Prostate gland (tissue), 2 donors: ENCODE results near the gene ERICH6. TPM values are rescaled to one million over a fixed set of nuclear protein-coding genes. Genes with fewer than 3 reads are reported as not detected.

Source experiments
- DNase-seq: peaks from one replicate; pipeline ENCODE4 v3.0.0-alpha.2; 2019; ENCODE audit warnings: low spot score
- H3K27ac ChIP-seq, 2 donors: fragments of 200-600 bp; sonication (generic); 2 replicates each; pipeline ENCODE4 v1.5.1; 2017 to 2019
- H3K27me3 ChIP-seq: fragments of 200-600 bp; sonication (generic); replicated peaks from 2 replicates; pipeline ENCODE4 v1.5.1; 2019; ENCODE audit not compliant: insufficient read depth
- H3K36me3 ChIP-seq, 2 donors: fragments of 200-600 bp; sonication (generic); 1 replicate in 1 of 2; 2 replicates in 1 of 2; pipeline versions ENCODE4 v1.5.1 to v1.8.1; 2017 to 2019
- H3K4me1 ChIP-seq: fragments of 200-600 bp; sonication (generic); replicated peaks from 2 replicates; pipeline ENCODE4 v1.5.1; 2019
- H3K4me3 ChIP-seq, 2 donors: fragments of 200-600 bp; sonication (generic); 2 replicates each; pipeline ENCODE4 v1.5.1; 2017 to 2019
- H3K9me3 ChIP-seq: fragments of 200-600 bp; sonication (generic); 2 replicates; pipeline ENCODE4 v1.5.1; 2017
- POLR2A ChIP-seq: fragments of 450-650 bp; IDR thresholded peaks from one replicate; pipeline ENCODE4 v1.6.1; 2016; ENCODE audit warnings: antibody characterized with exemption, mild to moderate bottlenecking
- POLR2AphosphoS5 ChIP-seq: sonication (generic); formaldehyde crosslinking; IDR thresholded peaks from one replicate; pipeline ENCODE4 v1.6.1; 2017; ENCODE audit warnings: antibody characterized with exemption
- WGBS: methylation state at CpG from one replicate; pipeline ENCODE4 v1.1.5; 2018; 5-methylcytosine and 5-hydroxymethylcytosine counted together
- intact Hi-C: fragments of 100-400 bp; cut with DNase I; formaldehyde crosslinking; loops from one replicate; pipeline ENCODE4 v1.14.2; 2022
- total RNA-seq, 2 donors: library from RNA; depleted of rRNA; stranded (reverse); fragments of >200 nt; gene quantifications; one replicate each; pipeline ENCODE4 v1.1.0, GENCODE V29; 2016
- TF ChIP-seq, protein P1 (sequence below), 4 experiments: fragments of 200-600 bp in 2 of 4; fragments of 450-650 bp in 2 of 4; sonication (generic) in 2 of 4; IDR thresholded peaks; 1 replicate in 3 of 4; 2 replicates in 1 of 4; pipeline ENCODE4 v1.5.1; 2016 to 2019; ENCODE audit warnings: antibody characterized with exemption in 4 of 4, mild to moderate bottlenecking in 2 of 4, moderate library complexity in 2 of 4

The ERICH6 gene
- total RNA-seq, 2 donors from 2014 or later: 0.09 to 0.57 TPM

DNA sequence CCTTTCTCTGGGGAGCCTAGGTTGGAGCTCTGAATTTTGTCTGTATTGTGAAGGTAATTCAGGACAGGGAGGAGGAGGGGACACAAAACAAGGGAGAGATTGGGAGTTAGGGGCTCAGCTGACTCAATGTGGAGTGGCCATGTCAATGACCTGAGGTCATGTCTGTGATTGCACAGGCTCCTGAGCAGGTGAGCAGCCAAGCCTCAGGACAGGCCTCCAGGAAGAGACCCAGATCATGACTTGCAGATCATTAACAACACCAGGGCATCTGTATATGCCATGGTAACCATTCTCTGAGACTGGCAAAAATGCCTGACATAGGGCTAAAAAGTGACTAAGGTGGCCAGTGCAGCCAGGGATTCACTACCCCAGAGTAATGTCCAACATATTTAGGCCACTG is 20.9 kb downstream of the ERICH6 start:
- Histone ChIP-seq H3K27ac (no peak overlapping the region), H3K27me3 (no peaks in the 10 kb centered on the region), H3K36me3 (no peaks in the 10 kb centered on the region), H3K9me3 (no peaks in the 10 kb centered on the region), H3K4me1 (no peaks in the 10 kb centered on the region), H3K4me3 (no peak overlapping the region)
- TF ChIP-seq POLR2A (no peak), POLR2AphosphoS5 (no peak)
- TF ChIP-seq, protein P1, sequence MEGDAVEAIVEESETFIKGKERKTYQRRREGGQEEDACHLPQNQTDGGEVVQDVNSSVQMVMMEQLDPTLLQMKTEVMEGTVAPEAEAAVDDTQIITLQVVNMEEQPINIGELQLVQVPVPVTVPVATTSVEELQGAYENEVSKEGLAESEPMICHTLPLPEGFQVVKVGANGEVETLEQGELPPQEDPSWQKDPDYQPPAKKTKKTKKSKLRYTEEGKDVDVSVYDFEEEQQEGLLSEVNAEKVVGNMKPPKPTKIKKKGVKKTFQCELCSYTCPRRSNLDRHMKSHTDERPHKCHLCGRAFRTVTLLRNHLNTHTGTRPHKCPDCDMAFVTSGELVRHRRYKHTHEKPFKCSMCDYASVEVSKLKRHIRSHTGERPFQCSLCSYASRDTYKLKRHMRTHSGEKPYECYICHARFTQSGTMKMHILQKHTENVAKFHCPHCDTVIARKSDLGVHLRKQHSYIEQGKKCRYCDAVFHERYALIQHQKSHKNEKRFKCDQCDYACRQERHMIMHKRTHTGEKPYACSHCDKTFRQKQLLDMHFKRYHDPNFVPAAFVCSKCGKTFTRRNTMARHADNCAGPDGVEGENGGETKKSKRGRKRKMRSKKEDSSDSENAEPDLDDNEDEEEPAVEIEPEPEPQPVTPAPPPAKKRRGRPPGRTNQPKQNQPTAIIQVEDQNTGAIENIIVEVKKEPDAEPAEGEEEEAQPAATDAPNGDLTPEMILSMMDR (IDR thresholded peaks at IDR 0.05): no peak
- intact Hi-C loops: no loop called here
- no peak for DNase-seq

DNA sequence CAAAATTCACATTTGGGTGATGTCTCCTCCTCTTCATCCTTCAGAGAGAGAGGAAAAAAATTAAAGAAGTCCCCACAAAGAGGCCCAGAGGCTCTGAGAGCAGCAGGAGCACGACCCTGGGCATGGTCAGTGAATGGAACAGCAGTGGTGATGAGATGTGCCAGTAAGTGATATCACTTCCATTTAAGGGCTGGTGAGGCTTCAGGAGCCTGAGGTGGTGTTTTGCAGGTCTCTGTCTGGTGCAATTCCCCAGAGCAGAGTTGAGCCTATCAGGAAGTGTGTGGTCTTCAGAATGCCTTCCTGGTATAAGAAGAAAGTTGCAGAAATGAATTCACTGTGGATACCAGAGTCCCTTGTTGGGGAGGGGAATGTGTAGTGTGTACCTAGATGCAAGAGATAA is 21.4 kb downstream of the ERICH6 start:
- Histone ChIP-seq H3K4me1 (no peaks in the 10 kb centered on the region), H3K27ac (no peak overlapping the region), H3K4me3 (no peak overlapping the region), H3K36me3 (no peaks in the 10 kb centered on the region), H3K27me3 (no peaks in the 10 kb centered on the region), H3K9me3 (no peaks in the 10 kb centered on the region)
- intact Hi-C loops: no loop called here
- WGBS: 68% methylated on average over 1 of the region's 1 CpG
- no peak for TF ChIP-seq POLR2AphosphoS5
- TF ChIP-seq POLR2A: no peak
- TF ChIP-seq, protein P1 (IDR thresholded peaks at IDR 0.05): no peak
- DNase-seq: no peak

DNA sequence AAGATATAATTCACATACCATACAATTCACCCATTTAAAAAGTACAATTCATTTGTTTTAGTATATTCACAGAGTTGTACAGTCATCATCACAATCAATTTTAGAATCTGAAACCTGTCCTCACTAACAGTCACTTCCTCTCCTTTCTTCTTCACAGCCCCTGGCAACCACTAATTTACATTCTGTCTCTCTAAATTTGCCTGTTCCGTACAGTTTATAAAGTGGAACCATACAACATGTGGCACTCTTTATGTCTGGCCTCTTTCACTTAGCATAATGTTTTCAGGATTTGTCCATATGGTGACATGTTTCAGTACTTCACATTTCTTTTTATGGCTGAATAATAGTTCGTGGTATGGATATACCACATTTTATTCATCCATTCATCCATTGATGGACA is 22.7 kb downstream of the ERICH6 start:
- no peaks in the 10 kb centered on the region for H3K4me1 ChIP-seq
- no peaks in the 10 kb centered on the region for H3K36me3 ChIP-seq
- DNase-seq: no peak
- no peaks in the 10 kb centered on the region for H3K27me3 ChIP-seq
- no peak overlapping the region for H3K4me3 ChIP-seq
- intact Hi-C loops: no loop called here
- TF ChIP-seq, protein P1 (IDR thresholded peaks at IDR 0.05): no peak
- TF ChIP-seq POLR2AphosphoS5: no peak
- TF ChIP-seq POLR2A: no peak
- 65% methylated on average over 2 of the region's 2 CpGs for WGBS
- H3K9me3 ChIP-seq: no peaks in the 10 kb centered on the region
- H3K27ac ChIP-seq: no peak overlapping the region

DNA sequence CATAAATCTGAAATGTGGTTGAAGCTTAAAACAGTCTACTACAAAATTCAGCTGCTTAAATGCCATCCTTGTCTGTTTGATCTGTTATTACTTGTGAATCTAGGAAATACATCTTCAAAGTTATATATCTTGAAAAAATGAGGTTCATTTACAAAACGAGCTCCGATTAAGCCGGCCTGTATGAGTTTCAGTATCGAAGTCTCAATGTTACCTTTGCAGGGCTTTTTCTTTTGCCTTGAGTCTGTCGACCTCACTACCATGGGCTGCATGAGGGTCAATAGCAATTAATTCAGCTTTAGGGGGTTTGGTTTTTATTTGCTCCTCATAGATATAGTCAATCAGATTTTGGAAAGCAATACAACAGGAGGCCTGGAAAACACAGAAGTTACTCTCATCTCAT is 23.2 kb downstream of the ERICH6 start:
- no peaks in the 10 kb centered on the region for H3K4me1 ChIP-seq
- no peaks in the 10 kb centered on the region for H3K9me3 ChIP-seq
- intact Hi-C loops: no loop called here
- no peak for DNase-seq
- 87% methylated on average over 5 of the region's 5 CpGs for WGBS
- no peaks in the 10 kb centered on the region for H3K36me3 ChIP-seq
- H3K4me3 ChIP-seq: no peak overlapping the region
- H3K27me3 ChIP-seq: no peaks in the 10 kb centered on the region
- TF ChIP-seq, protein P1 (IDR thresholded peaks at IDR 0.05): no peak
- TF ChIP-seq POLR2A: no peak
- no peak for TF ChIP-seq POLR2AphosphoS5
- H3K27ac ChIP-seq: no peak overlapping the region

DNA sequence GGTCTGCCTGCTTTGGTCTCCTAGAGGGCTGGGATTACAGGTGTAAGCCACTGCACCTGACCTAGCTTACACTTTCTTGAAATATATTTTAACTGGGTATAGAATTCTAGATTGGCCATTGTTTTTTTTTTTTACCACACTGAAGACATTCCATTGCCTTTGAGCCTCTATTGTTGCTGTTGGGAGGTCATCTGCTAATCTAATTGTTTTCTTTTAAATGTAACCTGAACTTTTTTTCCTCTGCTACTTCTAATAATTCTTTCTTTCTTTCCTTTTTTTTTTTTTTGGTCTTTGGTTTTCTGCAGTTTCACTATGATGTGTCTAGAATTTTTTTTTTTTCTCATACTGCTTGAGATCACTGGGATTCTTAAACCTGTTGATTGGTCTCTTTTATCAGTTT is 28.1 kb downstream of the ERICH6 start:
- Histone ChIP-seq H3K36me3 (no peaks in the 10 kb centered on the region), H3K27me3 (no peaks in the 10 kb centered on the region), H3K4me3 (no peak overlapping the region), H3K9me3 (no peaks in the 10 kb centered on the region), H3K27ac (no peak overlapping the region), H3K4me1 (no peaks in the 10 kb centered on the region)
- TF ChIP-seq POLR2AphosphoS5 (no peak), POLR2A (no peak)
- TF ChIP-seq, protein P1 (IDR thresholded peaks at IDR 0.05): no peak
- DNase-seq: no peak
- intact Hi-C loops: no loop called here
